ENCODE measurements around the gene GABRE.

Gene GABRE

GRCh38 chrX:151912221-151912620, 62.3 kb downstream of the GABRE start:
- TF ChIP-seq, protein P1, sequence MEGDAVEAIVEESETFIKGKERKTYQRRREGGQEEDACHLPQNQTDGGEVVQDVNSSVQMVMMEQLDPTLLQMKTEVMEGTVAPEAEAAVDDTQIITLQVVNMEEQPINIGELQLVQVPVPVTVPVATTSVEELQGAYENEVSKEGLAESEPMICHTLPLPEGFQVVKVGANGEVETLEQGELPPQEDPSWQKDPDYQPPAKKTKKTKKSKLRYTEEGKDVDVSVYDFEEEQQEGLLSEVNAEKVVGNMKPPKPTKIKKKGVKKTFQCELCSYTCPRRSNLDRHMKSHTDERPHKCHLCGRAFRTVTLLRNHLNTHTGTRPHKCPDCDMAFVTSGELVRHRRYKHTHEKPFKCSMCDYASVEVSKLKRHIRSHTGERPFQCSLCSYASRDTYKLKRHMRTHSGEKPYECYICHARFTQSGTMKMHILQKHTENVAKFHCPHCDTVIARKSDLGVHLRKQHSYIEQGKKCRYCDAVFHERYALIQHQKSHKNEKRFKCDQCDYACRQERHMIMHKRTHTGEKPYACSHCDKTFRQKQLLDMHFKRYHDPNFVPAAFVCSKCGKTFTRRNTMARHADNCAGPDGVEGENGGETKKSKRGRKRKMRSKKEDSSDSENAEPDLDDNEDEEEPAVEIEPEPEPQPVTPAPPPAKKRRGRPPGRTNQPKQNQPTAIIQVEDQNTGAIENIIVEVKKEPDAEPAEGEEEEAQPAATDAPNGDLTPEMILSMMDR (IDR thresholded peaks at IDR 0.05), result no peak
- Histone ChIP-seq H3K4me2 (ENCODE audit: low read length) (no peak overlapping the region), H3K4me3 (ENCODE audit: low read depth, low read length) (no peak overlapping the region), H2AFZ (no peak overlapping the region), H3K79me2 (no peaks in the 10 kb centered on the region), H3K9ac (no peak overlapping the region), H3K36me3 (ENCODE audit: control insufficient read depth, insufficient read depth, low read length) (no peaks in the 10 kb centered on the region), H3K27ac (no peak overlapping the region), H3K4me1 (no peaks in the 10 kb centered on the region), H3K9me3 (ENCODE audit: control insufficient read depth, low read length) (no peaks in the 10 kb centered on the region), H3K27me3 (ENCODE audit: control insufficient read depth, insufficient read depth, low read length) (no peaks in the 10 kb centered on the region)

- no peaks in the 10 kb centered on the region for H3K79me2 ChIP-seq
- H3K9ac ChIP-seq, result no peak overlapping the region
- no peaks in the 10 kb centered on the region for H3K9me3 ChIP-seq (ENCODE audit: control insufficient read depth, low read length)
- TF ChIP-seq, protein P1 (IDR thresholded peaks at IDR 0.05), result no peak
- H2AFZ ChIP-seq, result no peak overlapping the region
- no peak overlapping the region for H3K4me3 ChIP-seq (ENCODE audit: low read depth, low read length)
- H3K36me3 ChIP-seq (ENCODE audit: control insufficient read depth, insufficient read depth, low read length), result no peaks in the 10 kb centered on the region
- no peaks in the 10 kb centered on the region for H3K4me1 ChIP-seq
- H3K27ac ChIP-seq, result no peak overlapping the region
- no peak overlapping the region for H3K4me2 ChIP-seq (ENCODE audit: low read length)
- no peaks in the 10 kb centered on the region for H3K27me3 ChIP-seq (ENCODE audit: control insufficient read depth, insufficient read depth, low read length)
Measured at GRCh38 chrX:151904989-151905388, 69.5 kb downstream of the GABRE start.

Data from parathyroid adenoma (tissue), 2 donors.